ENCODE data around the gene CCDC91.
"Not testable (repeated sequence)": the region's sequence is repeated elsewhere in the genome, so short reads cannot be mapped to it uniquely, and the experiment has no call there.

CCDC91 gene

DNA sequence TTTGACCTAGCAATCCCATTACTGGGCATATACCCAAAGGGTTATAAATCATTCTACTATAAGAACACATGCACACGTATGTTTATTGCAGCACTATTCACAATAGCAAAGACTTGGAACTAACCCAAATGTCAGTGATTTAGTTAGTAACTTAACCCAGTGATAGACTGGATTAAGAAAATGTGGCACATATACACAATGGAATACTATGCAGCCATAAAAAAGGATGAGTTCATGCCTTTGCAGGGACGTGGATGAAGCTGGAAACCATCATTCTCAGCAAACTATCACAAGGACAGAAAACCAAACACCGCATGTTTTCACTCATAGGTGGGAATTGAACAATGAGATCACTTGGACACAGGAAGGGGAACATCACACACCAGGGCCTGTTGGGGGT is 189.5 kb downstream of the CCDC91 start:
- not testable (repeated sequence) for DNase-seq

DNA sequence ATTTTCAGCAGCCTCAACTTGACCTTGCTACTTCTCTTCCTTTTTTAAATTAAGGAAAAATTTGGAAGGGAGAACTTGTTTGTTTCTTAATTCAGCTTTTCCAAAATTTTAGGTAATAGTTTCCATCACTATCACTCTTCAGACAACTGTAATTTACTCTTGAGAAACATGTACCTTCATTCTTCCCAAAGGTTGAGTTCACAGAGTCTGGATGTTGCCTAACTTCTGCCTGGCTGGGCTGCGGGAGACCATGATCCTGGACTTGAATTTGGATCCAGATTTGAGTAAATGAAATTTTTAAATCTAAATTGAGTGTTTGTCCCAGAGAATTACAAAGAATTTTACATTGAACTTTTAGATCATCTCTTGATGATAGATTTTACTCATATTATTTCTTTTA is 193.1 kb downstream of the CCDC91 start:
- no peak for DNase-seq

DNA sequence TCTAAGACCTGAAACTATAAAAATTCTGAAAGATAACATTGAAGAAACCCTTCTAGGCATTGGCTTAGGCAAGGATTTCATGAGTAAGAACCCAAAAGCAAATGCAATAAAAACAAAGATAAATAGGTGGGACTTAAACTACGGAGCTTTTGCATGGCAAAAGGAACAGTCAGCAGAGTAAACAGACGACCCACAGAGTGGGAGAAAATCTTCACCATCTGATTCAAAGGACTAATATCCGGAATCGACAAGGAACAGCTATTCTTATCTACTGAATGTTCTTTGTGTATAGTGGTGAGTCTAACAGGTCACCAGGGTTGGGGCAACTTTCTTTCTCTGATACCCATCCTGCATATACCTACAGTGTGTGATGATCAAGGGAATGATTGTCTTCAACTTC is 198.6 kb downstream of the CCDC91 start:
- no peak for DNase-seq

DNA sequence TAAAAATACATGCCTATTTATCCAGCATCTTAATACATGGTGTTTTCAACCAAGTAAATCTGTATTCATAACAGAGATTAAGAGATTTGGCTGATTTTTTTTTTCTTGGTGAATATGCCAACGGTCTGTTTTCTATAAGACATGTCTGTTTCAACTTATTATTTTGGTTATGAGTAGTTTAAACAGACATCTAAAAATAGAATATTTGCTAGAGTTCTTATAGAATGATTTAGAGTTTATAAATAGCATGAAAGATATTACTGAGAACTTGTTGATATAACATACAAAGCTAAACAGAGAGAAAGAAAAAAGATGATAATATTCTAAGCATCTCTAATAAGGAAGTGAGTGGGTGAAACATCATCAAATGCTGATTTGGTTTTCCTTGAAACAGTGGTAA is 199.9 kb downstream of the CCDC91 start:
- DNase-seq = no peak

DNA sequence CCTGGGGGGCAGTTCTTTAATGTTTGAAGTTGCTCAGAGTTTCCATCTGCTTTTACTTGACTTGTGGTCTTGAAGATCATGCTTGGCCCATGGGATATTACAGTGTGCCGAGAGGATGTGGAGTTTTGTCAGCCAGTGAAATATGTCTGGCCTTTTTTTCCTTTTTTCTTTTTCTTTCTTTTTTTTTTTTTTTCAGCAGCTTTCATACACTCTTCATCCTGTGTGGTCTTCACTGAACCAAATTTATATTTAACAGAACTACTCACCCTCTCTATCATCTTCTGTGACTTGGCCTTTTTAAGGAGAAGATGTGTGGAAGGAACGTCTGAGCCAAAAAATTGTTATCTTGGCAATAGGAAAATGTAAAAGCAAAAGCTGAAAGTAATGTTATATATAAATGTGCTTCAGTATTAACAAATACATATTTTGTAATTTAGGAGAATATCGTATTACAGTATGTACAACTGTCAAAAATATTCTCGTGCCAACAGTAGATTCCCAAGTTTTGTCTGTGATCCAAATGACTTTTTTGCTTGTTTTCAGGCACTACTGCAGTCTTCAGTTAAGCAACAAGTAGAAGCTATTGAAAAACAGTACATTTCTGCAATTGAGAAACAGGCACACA is 200.6 kb downstream of the CCDC91 start:
- DNase-seq = no peak

DNA sequence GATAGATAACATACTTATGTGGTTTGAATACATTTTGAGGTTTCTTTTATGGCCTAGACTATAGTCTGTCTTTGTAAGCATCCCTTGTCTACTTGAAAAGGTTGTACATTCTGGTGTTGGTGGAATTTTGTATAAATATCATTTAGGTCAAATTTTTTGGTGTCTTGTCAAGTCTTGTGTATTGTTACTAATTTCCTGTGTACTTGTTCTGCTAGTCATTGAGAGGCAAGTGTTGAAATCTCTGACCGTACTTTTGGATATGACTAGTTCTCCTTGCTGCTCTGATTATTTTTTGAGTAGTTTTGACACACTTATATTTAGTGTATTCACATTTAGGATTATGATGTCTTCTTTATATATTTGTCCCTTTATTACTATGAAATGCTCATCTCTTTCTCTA is 219.6 kb downstream of the CCDC91 start:
- no peak for DNase-seq

DNA sequence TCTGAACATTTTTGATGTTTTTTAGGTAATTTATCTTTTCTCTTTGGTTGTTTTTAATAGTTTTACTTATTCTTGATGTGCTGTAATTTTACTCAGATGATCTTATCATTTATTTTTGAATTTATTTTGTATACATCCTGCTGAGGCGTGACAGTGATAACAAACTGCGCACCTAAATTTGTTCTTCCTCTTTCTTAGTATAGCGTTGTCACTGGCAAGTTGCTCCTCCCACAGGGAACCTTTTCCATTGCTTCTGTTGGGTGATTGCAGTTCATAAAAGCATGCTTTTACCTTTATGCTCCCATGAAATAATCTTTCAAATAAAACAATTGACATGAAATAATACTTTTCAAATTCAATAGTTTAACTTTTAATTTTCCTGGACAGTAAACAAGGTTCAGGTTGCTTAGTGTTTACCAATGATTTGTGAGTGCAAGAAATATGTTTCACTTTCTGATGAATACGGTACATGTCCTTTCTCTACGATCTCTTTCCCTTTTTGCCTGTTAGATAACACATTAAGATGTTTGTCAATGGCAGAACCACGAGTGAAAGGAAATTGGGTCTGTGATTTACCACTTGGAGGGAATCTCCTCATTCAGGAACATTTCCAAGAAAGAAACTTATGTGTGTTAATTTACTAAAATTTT is 223.3 kb downstream of the CCDC91 start:
- DNase-seq = no peak

DNA sequence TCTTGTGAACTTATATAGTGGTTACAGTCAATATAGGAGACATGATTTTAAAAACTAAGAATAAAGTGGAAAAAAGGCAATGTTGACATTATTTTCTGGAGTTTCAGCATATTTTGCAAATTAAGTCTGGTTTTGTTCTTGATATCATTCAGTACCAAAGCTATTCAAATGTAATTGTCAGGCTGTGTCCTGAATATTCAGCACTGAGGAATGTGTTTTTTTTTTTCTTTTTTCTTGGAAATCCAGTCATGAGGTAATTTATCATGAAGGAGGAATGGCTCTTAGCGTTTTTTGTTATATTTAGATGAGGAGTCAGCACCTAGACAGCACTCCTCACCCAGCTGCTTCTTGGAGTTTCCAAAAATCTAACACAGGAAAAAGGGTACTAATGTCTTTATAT is 225.5 kb downstream of the CCDC91 start:
- DNase-seq = no peak

DNA sequence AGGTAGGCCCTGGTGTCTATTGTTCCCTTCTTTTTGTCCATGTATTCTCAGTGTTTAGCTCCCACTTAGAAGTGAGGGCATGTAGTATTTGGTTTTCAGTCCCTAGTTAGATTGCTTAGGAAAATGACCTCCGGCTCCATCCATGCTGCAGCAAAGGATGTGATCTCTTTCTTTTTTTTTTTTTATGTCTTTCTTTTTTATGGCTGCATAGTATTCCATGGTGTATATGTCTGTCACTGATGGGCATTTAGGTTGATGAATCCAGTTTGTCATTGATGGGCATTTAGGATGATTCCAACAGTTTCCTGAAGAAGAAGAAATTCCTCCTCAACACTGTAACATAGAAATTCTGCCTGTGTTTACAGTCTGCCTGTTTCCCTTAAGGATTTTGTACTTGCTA is 231.1 kb downstream of the CCDC91 start:
- no peak for DNase-seq

DNA sequence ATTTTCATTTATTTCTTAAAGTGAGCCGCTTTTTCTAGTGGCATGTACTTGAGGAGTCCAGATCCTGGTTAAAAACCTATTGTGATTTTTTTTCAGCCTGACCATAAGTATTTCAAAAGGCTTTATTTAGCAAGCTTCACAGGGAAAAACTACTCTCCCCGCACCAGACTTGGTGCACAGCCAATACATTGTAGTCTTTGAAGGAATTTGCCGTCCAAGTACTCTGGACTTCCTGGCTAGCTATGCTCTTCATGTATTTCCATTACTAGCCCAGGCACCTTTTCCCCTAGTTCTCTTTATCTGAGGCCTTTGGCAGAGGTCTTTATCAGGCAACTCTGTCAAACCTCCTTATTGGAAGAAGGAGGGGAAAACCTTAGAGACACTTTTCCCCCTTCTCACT is 234.7 kb downstream of the CCDC91 start:
- DNase-seq = no peak

DNA sequence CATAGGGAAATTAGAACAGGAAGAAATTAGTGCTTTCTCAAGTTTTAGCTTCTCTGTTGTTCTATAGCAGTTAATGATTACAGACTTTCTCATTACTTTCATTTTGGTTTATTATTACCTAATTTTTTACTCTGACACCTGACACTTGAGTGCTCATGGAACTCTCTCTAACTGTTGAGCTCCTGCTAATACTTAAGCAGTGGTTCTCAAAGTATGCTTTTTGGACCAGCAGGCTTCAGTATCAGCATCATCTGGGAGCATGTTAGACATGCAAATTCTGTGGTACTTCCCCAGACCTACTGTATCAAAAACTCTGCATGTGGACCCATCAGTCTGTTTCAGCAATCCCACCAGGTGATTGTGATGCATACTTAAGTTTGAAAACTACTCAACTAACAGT is 235.3 kb downstream of the CCDC91 start:
- DNase-seq = no peak

DNA sequence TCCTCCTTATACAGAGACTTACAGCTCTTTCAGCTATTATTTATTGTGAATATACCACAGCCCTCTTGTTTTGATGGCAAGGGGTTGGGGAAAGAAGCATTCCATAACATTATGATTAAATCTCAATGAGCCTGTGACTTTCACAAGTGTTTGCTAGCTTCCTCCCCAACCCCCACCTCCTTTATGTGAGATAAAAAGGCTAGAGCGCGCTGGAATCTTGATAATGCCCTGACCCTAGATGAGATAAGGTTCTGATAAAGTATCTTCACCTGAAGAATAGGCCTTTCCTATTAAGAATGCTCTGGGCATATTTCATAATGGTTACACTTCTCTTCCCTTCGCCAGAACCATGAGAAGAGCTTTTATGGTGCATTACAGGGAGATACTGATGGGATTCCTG is 236.8 kb downstream of the CCDC91 start:
- DNase-seq = no peak

DNA sequence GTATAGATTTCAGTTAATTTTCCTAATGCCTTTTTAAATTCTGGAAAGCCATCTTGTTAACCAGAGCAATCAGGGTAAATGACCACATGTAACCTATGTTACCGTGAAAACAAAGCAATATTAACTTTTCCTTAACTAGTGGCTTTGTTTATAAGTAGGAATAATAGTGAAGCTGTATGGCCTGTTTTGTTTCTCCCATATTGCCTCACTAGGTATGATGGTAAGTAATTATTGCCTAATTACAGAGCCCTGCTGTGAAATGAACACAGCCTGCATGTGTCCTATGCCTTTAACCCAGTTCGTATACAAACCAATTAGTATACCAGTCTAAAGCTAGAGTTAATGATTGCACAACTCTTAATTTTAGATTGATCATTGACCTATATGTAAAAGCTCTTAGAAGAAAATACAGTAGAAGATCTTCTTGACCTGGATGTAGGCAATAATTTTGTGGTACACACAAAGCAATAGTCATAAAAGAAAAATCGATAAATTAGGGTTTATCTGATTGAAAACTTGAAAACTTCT is 249.9 kb downstream of the CCDC91 start:
- no peak for DNase-seq

DNA sequence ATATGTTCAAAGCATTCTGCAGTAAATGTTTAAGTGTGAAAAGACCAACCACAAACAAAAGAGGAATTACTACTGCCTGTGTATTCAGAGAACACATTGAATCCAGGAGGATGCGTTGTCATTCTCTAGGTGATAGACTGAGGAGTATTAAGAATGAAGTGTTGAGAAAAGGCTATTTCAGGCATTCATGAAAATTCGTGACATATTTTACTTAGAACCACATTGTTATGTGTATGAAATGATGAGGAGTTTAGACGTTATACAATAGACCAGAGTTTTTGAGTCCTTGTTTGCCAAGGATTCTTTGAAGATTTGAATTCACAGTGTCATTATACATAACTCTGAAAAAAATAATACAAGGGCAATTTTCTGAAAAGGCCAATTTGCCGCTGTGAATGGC is 251.8 kb downstream of the CCDC91 start:
- no peak for DNase-seq

DNA sequence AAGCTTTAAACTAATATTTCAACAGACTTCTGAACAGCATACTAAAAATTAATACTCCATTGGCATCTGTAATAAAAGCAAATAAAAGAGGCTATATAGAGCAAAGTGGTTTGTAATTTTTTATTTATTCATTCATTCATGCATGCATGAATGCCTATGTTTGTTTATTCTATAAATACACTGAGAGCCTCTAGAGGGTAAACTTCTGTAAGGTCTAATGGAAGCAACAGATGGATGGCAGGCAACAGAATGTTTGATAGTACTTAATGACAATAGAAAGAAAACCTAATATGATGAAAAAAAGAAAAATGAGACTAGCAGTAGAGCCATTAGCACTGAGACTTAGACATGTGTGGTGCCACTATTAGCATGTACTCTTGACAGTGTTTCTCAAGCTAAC is 253.1 kb downstream of the CCDC91 start:
- no peak for DNase-seq

DNA sequence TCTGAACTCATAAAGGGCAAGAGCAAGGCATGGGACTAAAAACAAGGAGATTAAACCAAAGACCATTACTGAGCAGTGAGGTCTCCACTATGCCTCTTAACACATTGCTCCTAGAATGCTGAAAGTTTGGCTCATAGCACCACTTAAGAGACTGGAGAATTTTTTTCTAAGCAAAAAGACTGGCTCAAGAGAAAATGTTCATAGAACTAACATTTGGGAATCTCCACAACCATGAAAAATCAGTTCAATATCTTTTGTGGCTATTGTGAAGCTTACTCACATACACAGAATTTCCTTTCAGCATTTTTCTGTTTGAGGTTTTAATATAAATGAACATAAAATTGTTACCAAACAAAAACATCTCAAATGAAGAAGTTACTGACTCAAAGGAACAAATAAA is 255.8 kb downstream of the CCDC91 start:
- no peak for DNase-seq

DNA sequence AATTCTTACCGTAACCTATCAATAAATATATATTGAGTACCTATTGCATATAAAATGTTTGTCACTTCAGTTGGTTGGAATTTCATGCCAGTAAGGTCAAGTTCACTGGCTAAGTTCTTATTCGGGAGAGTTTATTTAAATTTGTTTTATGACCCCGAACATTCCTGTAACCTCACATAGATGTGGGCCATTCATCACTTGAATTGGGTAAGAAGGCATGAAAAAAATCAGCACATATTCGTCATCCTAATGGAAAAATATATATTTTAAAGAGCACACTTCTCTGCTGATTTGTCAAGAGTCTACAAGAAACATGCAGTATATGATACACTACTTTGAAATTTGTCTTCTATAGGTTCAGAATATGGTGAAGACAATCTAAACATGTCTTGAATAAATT is 263.4 kb downstream of the CCDC91 start:
- DNase-seq = no peak

DNA sequence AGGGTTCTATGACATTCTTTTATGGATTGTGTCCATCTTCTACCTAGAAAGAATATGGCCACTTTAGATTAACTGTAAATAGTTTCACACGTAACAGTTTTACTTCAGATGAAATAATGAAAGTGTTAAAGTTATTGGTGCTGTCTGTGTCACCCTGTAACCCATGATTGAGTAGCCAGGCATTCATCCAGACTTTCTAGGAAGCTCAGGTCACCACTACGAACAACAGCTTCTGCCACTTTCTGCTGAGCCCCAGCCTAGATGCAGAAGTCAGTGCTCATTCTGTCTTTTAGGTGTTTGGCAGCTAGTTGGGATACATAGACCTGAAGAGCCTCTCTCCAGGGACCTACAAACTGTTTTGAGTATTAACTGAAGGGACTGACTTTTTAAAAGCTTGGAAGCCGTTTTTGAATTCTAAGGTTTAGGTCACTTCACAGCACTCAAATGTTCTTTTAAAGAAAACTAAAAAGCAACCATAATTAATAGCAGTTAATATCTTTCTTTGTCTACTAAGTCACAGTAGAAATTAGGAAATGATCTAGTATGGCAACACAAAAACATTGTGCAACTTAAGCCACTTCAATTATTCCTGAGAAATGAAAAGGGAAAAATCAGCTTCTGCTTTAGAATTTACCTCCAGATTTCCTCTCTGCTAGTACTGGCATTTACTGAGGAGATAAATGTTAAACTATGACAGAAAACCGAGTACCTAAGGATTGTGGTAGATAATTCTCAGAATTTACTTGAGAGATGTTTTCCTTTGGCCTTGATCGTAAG is 266.9 kb downstream of the CCDC91 start:
- DNase-seq = no peak

DNA sequence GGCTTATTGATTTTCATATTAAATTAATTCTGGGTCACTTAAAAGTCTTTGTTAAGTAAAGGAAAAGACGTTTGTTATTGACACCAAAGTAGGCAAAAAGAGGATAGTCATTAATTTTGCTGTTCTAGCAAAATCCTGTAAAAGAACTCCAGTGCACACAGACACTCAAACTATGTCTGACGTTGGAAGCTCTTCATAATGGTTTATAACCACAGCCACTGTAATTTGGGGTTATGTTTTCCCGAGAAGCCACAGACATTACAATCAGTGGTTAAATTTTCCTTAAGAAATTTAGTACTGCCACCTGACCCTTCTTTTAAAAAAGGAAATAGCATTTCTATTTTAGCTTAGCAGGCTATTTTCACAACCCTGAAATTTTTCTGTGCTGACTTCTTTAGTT is 267.5 kb downstream of the CCDC91 start:
- DNase-seq = no peak

DNA sequence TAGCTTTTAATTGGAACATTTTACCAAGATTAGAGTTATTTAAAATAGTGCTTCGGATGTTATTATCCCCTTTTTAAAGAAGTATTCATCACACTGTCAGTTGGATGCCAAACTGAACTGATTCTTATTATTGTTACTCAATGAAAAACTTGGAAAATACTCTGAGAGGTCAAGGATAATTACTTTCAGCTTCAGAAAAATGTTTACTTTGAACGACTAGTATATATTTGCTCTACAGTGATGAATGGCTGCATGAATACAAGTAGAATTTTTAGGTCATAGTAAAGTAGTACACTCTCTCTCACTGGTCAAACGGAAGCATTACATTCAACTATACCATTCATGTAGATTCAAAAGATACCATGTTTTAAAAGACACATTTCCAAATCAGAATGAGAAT is 269.2 kb downstream of the CCDC91 start:
- no peak for DNase-seq

DNA sequence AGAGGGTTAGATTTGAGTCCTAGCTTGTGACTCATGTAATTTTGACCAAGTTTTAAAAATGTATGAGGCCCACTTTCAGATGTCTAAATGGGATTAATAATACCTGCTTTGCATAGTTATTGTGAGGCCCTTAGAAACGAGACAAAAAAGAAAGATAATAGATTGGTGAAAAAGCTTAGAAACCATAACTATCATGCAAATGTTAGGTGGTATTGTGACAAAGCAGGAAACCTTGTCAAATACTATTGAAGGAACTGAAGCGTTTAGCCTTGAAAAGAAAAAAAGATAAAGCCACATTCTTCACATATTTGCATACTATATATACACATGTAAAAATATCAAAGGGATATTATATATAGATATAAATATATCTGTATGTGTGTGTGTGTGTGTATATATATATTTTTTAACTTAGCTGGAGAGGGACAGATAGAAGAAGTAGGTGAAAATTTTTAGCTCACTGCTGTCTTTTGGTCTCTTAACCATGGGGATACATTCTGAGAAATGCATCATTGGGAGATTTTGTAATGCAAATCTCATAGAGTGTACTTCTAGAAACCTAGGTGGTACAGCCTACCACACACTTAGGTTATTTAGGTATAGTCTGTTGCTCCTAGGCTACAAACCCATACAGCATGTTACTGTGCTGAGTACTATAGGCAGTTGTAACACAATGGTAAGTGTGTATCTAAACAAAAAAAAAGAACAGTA is 270.3 kb downstream of the CCDC91 start:
- DNase-seq = no peak

DNA sequence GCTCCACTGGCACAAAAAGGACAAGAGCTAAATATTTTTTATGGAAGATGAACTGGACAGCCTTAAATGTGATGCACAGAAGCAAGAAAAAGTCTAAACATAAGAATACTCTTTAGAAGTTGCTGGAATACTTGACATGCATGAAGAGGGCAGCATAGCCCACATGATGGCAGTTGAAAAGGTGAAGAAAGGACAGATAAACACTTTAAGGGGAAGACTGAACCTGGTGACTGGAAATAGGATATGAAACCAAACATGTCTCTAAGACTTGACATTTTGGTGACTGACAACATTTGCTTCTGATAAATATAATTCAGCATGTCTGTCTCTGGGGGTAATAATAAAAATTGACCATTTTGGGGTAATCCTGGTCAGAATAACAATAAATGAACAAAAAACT is 273.1 kb downstream of the CCDC91 start:
- no peak for DNase-seq

DNA sequence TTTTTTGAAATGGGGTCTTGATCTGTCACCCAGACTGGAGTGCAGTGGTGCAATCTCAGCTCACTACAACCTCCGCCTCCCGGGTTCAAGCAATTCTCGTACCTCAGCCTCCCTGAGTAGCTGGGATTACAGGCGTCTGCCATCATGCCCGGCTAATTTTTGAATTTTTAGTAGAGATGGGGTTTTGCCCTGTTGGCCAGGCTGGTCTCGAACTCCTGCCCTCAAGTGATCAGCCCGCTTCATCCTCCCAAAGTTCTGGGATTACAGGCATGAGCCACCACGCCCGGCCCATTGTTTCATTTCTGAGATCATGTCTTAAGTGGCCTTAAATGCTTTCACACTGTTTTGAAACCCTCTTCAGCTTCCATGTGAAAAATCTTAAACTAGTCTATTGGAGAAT is 281.5 kb downstream of the CCDC91 start:
- DNase-seq = not testable (repeated sequence)

DNA sequence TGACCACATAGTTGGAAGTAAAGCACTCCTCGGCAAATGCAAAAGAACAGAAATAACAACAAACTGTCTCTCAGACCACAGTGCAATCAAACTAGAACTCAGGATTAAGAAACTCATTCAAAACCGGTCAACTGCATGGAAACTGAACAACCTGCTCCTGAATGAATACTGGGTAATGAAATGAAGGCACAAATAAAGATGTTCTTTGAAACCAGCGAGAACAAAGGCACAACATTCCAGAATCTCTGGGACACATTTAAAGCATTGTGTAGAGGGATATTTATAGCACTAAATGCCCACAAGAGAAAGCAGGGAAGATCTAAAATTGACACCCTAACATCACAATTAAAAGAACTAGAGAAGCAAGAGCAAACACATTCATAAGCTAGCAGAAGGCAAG is 285.9 kb downstream of the CCDC91 start:
- DNase-seq = not testable (repeated sequence)
